ENCODE results near the gene YJU2. TPM values are rescaled to one million over a fixed set of nuclear protein-coding genes. Genes with fewer than 3 reads are reported as not detected.

Gene YJU2
- total and polyA plus RNA-seq, 2 of the 8 experiments (the other 6 are each of a cell fraction or from before 2014, with no cell fraction given): 26.8 to 27.7 TPM

- Histone ChIP-seq H3K27me3 (replicated peaks in 1 of 4; ENCODE audit: control insufficient read depth in 3 of 4, extremely low read depth in 1 of 4, insufficient read depth in 3 of 4, low read length in 3 of 4) (no peaks in the 10 kb centered on the region), H2BK15ac (ENCODE audit: low read length) (no peak overlapping the region), H2BK5ac (ENCODE audit: low read depth, low read length) (no peak overlapping the region), H3K4me3 (ENCODE audit: extremely low read depth in 1 of 4, insufficient read depth in 2 of 4, low read depth in 3 of 4, low read length in 4 of 4) (no peak overlapping the region), H3K18ac (ENCODE audit: extremely low read depth, low read length) (no peak overlapping the region), H4K91ac (replicated peaks; ENCODE audit: insufficient read length, low read length) (no peak overlapping the region), H3K23ac (ENCODE audit: insufficient read length) (no peak overlapping the region), H3K14ac (ENCODE audit: insufficient read length) (no peak overlapping the region), H2AK5ac (ENCODE audit: low read depth, low read length) (no peak overlapping the region), H3K4me1 (replicated peaks in 1 of 4; ENCODE audit: control insufficient read depth in 3 of 4, insufficient read depth in 4 of 4, low read length in 3 of 4) (no peaks in the 10 kb centered on the region), H3K79me2 (ENCODE audit: control insufficient read depth in 1 of 2, insufficient read depth in 2 of 2, low read length in 2 of 2) (no peaks in the 10 kb centered on the region), H3K36me3 (ENCODE audit: control insufficient read depth in 2 of 4, insufficient read depth in 4 of 4, low read length in 3 of 4) (peaks cover 3 to 37% (median 20%) of the 10 kb centered on the region in 4 experiments; a peak in 7 of 8 replicates), H2BK12ac (ENCODE audit: low read depth, low read length) (no peak overlapping the region), H4K20me1 (replicated peaks in 1 of 2; ENCODE audit: control insufficient read depth in 1 of 2, insufficient read depth in 2 of 2, low read length in 2 of 2) (peaks cover 0 to under 1% of the 10 kb centered on the region in 2 experiments), H3K9ac (replicated peaks in 1 of 4; ENCODE audit: extremely low read depth in 1 of 4, low read depth in 3 of 4, low read length in 3 of 4) (no peak overlapping the region), H4K8ac (ENCODE audit: extremely low read depth, insufficient read depth, low read length) (no peak overlapping the region), H3K4me2 (ENCODE audit: insufficient read depth in 1 of 2, low read depth in 2 of 2, low read length in 2 of 2) (no peak overlapping the region), H3K56ac (replicated peaks; ENCODE audit: insufficient read length, low read depth, low read length) (no peak overlapping the region), H3K23me2 (ENCODE audit: low read depth, low read length) (no peaks in the 10 kb centered on the region; the same call in 1 of the 2 replicates), H2BK120ac (replicated peaks; ENCODE audit: low read depth, low read length) (no peak overlapping the region), H3K79me1 (ENCODE audit: low read depth, low read length) (no peaks in the 10 kb centered on the region), H3K9me3 (ENCODE audit: insufficient read depth in 2 of 2, low read depth in 1 of 2, low read length in 1 of 2) (peaks cover 0 to 4% of the 10 kb centered on the region in 2 experiments; a peak in 2 of 4 replicates), H3K27ac (ENCODE audit: low read depth, low read length) (no peak overlapping the region), H2AFZ (ENCODE audit: low read length) (no peak overlapping the region), H4K5ac (ENCODE audit: insufficient read length, low read depth, low read length) (no peak overlapping the region), H2BK20ac (ENCODE audit: low read length) (no peak overlapping the region), H3K4ac (replicated peaks; ENCODE audit: insufficient read length, low read depth, low read length) (no peak overlapping the region)
- POLR2A ChIA-PET (ENCODE audit: partially characterized antibody): interaction anchor here (0.8 kb wide), 1 partner anchor 26 kb away, joined by 3 read pairs; no protein-coding TSS in a partner anchor
- CTCF ChIA-PET (ENCODE audit: partially characterized antibody): interaction anchor here (2.4 kb wide), 1 partner anchor 50 kb away, joined by 7 read pairs; no protein-coding TSS in a partner anchor
- WGBS, 2 experiments (ENCODE audit: extremely low coverage in 1 of 2, insufficient coverage in 1 of 2, insufficient read length in 1 of 2, insufficient replicate concordance in 2 of 2, low coverage in 1 of 2, low lambda C conversion rate in 2 of 2, missing lambda C conversion rate in 1 of 2): 96% methylated on average over 9 of the region's 9 CpGs; no CpG with 5 or more reads in 1 of the 2 experiments
- DNase-seq (ENCODE audit: low read depth in 1 of 2, low spot score in 2 of 2) (no peak), FAIRE-seq (no peak)
- TF ChIP-seq CHD2 (IDR thresholded peaks at IDR 0.05; ENCODE audit: low read length) (no peak), SP1 (IDR thresholded peaks at IDR 0.05; ENCODE audit: low read depth, low read length) (no peak), EZH2 (IDR thresholded peaks at IDR 0.05; ENCODE audit: low read depth, low read length, severe bottlenecking) (no peak), NANOG (IDR thresholded peaks at IDR 0.05; ENCODE audit: insufficient read depth, low read depth, low read length, poor library complexity, severe bottlenecking) (no peak), GTF2F1 (IDR thresholded peaks at IDR 0.05; ENCODE audit: borderline replicate concordance, low read depth, low read length) (no peak), HDAC2 (IDR thresholded peaks at IDR 0.05; ENCODE audit: borderline replicate concordance in 1 of 2, low read depth in 2 of 2, low read length in 2 of 2) (no peak), SIRT6 (IDR thresholded peaks at IDR 0.05; ENCODE audit: low read length) (no peak), TBP (IDR thresholded peaks at IDR 0.05; ENCODE audit: low read depth, low read length) (no peak), NRF1 (IDR thresholded peaks at IDR 0.05; ENCODE audit: low read depth, low read length) (no peak), POLR2A (IDR thresholded peaks at IDR 0.05; ENCODE audit: control extremely low read depth in 1 of 2, low read depth in 2 of 2, low read length in 2 of 2) (no peak)
- TF ChIP-seq, protein P1, sequence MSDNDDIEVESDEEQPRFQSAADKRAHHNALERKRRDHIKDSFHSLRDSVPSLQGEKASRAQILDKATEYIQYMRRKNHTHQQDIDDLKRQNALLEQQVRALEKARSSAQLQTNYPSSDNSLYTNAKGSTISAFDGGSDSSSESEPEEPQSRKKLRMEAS (IDR thresholded peaks at IDR 0.05): no peak
- TF ChIP-seq, protein P2, sequence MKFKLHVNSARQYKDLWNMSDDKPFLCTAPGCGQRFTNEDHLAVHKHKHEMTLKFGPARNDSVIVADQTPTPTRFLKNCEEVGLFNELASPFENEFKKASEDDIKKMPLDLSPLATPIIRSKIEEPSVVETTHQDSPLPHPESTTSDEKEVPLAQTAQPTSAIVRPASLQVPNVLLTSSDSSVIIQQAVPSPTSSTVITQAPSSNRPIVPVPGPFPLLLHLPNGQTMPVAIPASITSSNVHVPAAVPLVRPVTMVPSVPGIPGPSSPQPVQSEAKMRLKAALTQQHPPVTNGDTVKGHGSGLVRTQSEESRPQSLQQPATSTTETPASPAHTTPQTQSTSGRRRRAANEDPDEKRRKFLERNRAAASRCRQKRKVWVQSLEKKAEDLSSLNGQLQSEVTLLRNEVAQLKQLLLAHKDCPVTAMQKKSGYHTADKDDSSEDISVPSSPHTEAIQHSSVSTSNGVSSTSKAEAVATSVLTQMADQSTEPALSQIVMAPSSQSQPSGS (IDR thresholded peaks at IDR 0.05; ENCODE audit: low read length): no peak
Measured at GRCh38 chr19:4316956-4317355, 70.1 kb downstream of the YJU2 start.
